GM21515 (cell line): ENCODE results near the gene RHOG.
A peak's percentile ranks its signal among the peaks of the same experiment; 100 is the strongest.
"Not testable (repeated sequence)": the region's sequence is repeated elsewhere in the genome, so short reads cannot be mapped to it uniquely, and the experiment has no call there.

Experiments used
- ATAC-seq: cut with Tn5 transposase; IDR thresholded peaks from one replicate; pipeline ENCODE4 v1.9.1; 2021; ENCODE audit not compliant: unreplicated experiment

The RHOG gene

GRCh38 chr11:3840870-3841425 is at the start of gene RHOG:
Gene RHOG (minus strand): TSS chr11:3840959. CDS start chr11:3828138, 12,821 bp downstream.
- ATAC-seq: peak; percentile 41

GRCh38 chr11:3890014-3890413 is 49.3 kb upstream of the RHOG start:
- ATAC-seq: no peak

GRCh38 chr11:3888876-3889275 is 48.1 kb upstream of the RHOG start:
- ATAC-seq: no peak

GRCh38 chr11:3886985-3887384 is 46.2 kb upstream of the RHOG start:
- no peak for ATAC-seq

- no peak for ATAC-seq
Observed at GRCh38 chr11:3885855-3886254, 45.1 kb upstream of the RHOG start.

- no peak for ATAC-seq
Observed at GRCh38 chr11:3882655-3883054, 41.9 kb upstream of the RHOG start.

- ATAC-seq: no peak
Observed at GRCh38 chr11:3880724-3881123, 40.0 kb upstream of the RHOG start.

GRCh38 chr11:3879967-3880542 is 39.3 kb upstream of the RHOG start:
- peak; percentile 28 for ATAC-seq

GRCh38 chr11:3879216-3879966 is 38.6 kb upstream of the RHOG start:
- peak; percentile 48 for ATAC-seq

- no peak for ATAC-seq
Observed at GRCh38 chr11:3878258-3878584, 37.5 kb upstream of the RHOG start.

GRCh38 chr11:3877364-3878257 is 36.9 kb upstream of the RHOG start:
- no peak for ATAC-seq

GRCh38 chr11:3876613-3877012 is 35.9 kb upstream of the RHOG start:
- no peak for ATAC-seq

- ATAC-seq: no peak
Observed at GRCh38 chr11:3873712-3874349, 33.1 kb upstream of the RHOG start.

GRCh38 chr11:3867209-3868091 is 26.7 kb upstream of the RHOG start:
- ATAC-seq: no peak

GRCh38 chr11:3866836-3867208 is 26.1 kb upstream of the RHOG start:
- ATAC-seq: no peak

GRCh38 chr11:3866206-3866605 is 25.4 kb upstream of the RHOG start:
- no peak for ATAC-seq

- ATAC-seq: peak; percentile 50
Observed at GRCh38 chr11:3865388-3866193, 24.8 kb upstream of the RHOG start.

GRCh38 chr11:3861683-3862082 is 20.9 kb upstream of the RHOG start:
- no peak for ATAC-seq

GRCh38 chr11:3860898-3861393 is 20.2 kb upstream of the RHOG start:
- not testable (repeated sequence) for ATAC-seq
